MCF 10A (cell line): ENCODE results near the gene RAE1. TPM values are rescaled to one million over a fixed set of nuclear protein-coding genes. Genes with fewer than 3 reads are reported as not detected.
A peak's percentile ranks its signal among the peaks of the same experiment; 100 is the strongest.
"Not testable (repeated sequence)": the region's sequence is repeated elsewhere in the genome, so short reads cannot be mapped to it uniquely, and the experiment has no call there.

Experiments used
- BruUV-seq: library from RNA; stranded (reverse); fragments of 400-500 nt; replicated peaks from 2 replicates; lab custom pipeline; 2021; lab: Mats Ljungman, UMichigan
- CTCF ChIA-PET: fragments of 300-600 bp; sonication (Branson Sonifier 250); formaldehyde crosslinking; extraction: SDS; loops from one replicate; lab custom pipeline; 2021; ENCODE audit warnings: antibody characterized with exemption, inconsistent platforms; lab: Yijun Ruan, JAX
- POLR2A ChIA-PET: fragments of 300-600, 350-650 bp; sonication (Branson Sonifier 250); formaldehyde crosslinking; extraction: SDS; loops from one replicate; lab custom pipeline; 2020; ENCODE audit warnings: antibody characterized with exemption, inconsistent platforms; lab: Yijun Ruan, JAX
- DNase-seq: peaks from one replicate; pipeline ENCODE4 v3.0.0-alpha.2; 2018; ENCODE audit not compliant: unreplicated experiment
- H3K27ac Mint-ChIP-seq: one replicate; pipeline ENCODE4 v1.8.0; 2022; ENCODE audit warnings: mild to moderate bottlenecking, low read depth, mixed read lengths; ENCODE audit not compliant: unreplicated experiment
- H3K27me3 Mint-ChIP-seq: one replicate; pipeline ENCODE4 v1.8.0; 2022; ENCODE audit warnings: mixed read lengths; ENCODE audit not compliant: insufficient read depth, unreplicated experiment
- H3K36me3 Mint-ChIP-seq: one replicate; pipeline ENCODE4 v1.8.0; 2022; ENCODE audit warnings: mild to moderate bottlenecking, moderate library complexity, mixed read lengths; ENCODE audit not compliant: insufficient read depth, unreplicated experiment
- H3K4me1 Mint-ChIP-seq: one replicate; pipeline ENCODE4 v1.8.0; 2022; ENCODE audit warnings: mixed read lengths; ENCODE audit not compliant: insufficient read depth, unreplicated experiment
- H3K4me3 Mint-ChIP-seq: one replicate; pipeline ENCODE4 v1.8.0; 2022; ENCODE audit warnings: mild to moderate bottlenecking, moderate library complexity, mixed read lengths; ENCODE audit not compliant: unreplicated experiment
- H3K9me3 Mint-ChIP-seq: one replicate; pipeline ENCODE4 v1.8.0; 2022; ENCODE audit warnings: mixed read lengths; ENCODE audit not compliant: unreplicated experiment
- intact Hi-C: fragments of 100-400 bp; cut with micrococcal nuclease; formaldehyde crosslinking; loops from 2 replicates; pipeline ENCODE4 v1.14.1; 2022
- total RNA-seq: library from RNA; stranded (reverse); gene quantifications from 2 replicates; pipeline ENCODE4 v1.2.3, GENCODE V29; 2022
- TF ChIP-seq, protein P1 (sequence below): fragments of 200-600 bp; IDR thresholded peaks from one replicate; pipeline ENCODE4 v1.8.0; 2022; ENCODE audit warnings: antibody characterized with exemption, mild to moderate bottlenecking; ENCODE audit not compliant: unreplicated experiment

Gene RAE1
- total RNA-seq, 1 experiment from 2014 or later: 46.7 TPM

- Mint-ChIP-seq H3K4me3 (peak overlapping the region; percentile 47), H3K27me3 (no peaks in the 10 kb centered on the region), H3K27ac (no peak overlapping the region), H3K9me3 (no peaks in the 10 kb centered on the region), H3K36me3 (peaks cover 23% of the 10 kb centered on the region), H3K4me1 (peaks cover 15% of the 10 kb centered on the region)
- CTCF ChIA-PET: interaction anchor here (0.5 to 14.7 kb wide), 8 partner anchors 10 to 1107 kb away, joined by 3 to 485 read pairs (median 4); partner anchors contain the start of gene SPO11
- POLR2A ChIA-PET: interaction anchor here (1.0 to 2.4 kb wide), 6 partner anchors 17 to 263 kb away, joined by 3 to 8 read pairs (median 4); no protein-coding TSS in a partner anchor
- BruUV-seq: no TSS peak
- intact Hi-C loops: no loop called here
- no peak for DNase-seq
- TF ChIP-seq, protein P1, sequence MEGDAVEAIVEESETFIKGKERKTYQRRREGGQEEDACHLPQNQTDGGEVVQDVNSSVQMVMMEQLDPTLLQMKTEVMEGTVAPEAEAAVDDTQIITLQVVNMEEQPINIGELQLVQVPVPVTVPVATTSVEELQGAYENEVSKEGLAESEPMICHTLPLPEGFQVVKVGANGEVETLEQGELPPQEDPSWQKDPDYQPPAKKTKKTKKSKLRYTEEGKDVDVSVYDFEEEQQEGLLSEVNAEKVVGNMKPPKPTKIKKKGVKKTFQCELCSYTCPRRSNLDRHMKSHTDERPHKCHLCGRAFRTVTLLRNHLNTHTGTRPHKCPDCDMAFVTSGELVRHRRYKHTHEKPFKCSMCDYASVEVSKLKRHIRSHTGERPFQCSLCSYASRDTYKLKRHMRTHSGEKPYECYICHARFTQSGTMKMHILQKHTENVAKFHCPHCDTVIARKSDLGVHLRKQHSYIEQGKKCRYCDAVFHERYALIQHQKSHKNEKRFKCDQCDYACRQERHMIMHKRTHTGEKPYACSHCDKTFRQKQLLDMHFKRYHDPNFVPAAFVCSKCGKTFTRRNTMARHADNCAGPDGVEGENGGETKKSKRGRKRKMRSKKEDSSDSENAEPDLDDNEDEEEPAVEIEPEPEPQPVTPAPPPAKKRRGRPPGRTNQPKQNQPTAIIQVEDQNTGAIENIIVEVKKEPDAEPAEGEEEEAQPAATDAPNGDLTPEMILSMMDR: no peak
Measured at GRCh38 chr20:57350081-57350710, 859 bp upstream of the RAE1 start.

DNA sequence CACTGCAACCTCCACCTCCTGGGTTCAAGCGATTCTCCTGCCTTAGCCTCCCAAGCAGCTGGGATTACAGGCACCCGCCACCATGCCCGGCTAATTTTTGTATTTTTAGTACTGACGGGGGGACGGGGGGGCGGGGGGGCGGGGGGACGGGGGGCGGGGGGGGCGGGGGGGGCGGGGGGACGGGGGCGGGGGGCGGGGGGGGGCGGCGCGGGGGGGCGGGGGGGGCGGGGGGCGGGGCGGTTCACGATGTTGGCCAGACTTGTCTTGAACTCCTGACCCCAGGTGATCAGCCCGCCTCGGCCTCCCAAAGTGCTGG lies 371 bp upstream of the RAE1 start:
- DNase-seq, intact Hi-C loops, H3K9me3 Mint-ChIP-seq, BruUV-seq, H3K27me3 Mint-ChIP-seq: not testable (repeated sequence)
- peaks cover 23% of the 10 kb centered on the region for H3K36me3 Mint-ChIP-seq
- peak overlapping the region; percentile 81 for H3K27ac Mint-ChIP-seq
- ChIA-PET CTCF (interaction anchor here (0.5 to 14.7 kb wide), 3 partner anchors 20 to 259 kb away, joined by 3 to 485 read pairs (median 216); partner anchors contain the start of gene SPO11), POLR2A (interaction anchor here (2.4 kb wide), 1 partner anchor 263 kb away, joined by 8 read pairs; no protein-coding TSS in a partner anchor)
- peak overlapping the region; percentile 80 for H3K4me3 Mint-ChIP-seq
- H3K4me1 Mint-ChIP-seq: peaks cover 15% of the 10 kb centered on the region

GRCh38 chr20:57352305-57352704 lies 1.2 kb downstream of the RAE1 start:
- H3K36me3 Mint-ChIP-seq: peaks cover 23% of the 10 kb centered on the region
- TF ChIP-seq, protein P1: no peak
- ChIA-PET CTCF (interaction anchor here (0.5 to 14.7 kb wide), 5 partner anchors 8 to 261 kb away, joined by 3 to 485 read pairs (median 4); no protein-coding TSS in a partner anchor), POLR2A (interaction anchor here (0.6 to 2.4 kb wide), 5 partner anchors 9 to 980 kb away, joined by 3 to 18 read pairs (median 4); no protein-coding TSS in a partner anchor)
- DNase-seq: no peak
- no peaks in the 10 kb centered on the region for H3K27me3 Mint-ChIP-seq
- H3K4me1 Mint-ChIP-seq: peaks cover 15% of the 10 kb centered on the region
- intact Hi-C loops: no loop called here
- H3K4me3 Mint-ChIP-seq: peak overlapping the region; percentile 80
- H3K27ac Mint-ChIP-seq: peak overlapping the region; percentile 81
- no TSS peak for BruUV-seq
- no peaks in the 10 kb centered on the region for H3K9me3 Mint-ChIP-seq

GRCh38 chr20:57353351-57353750 lies 2.3 kb downstream of the RAE1 start:
- BruUV-seq: no TSS peak
- TF ChIP-seq, protein P1: no peak
- Mint-ChIP-seq H3K9me3 (no peaks in the 10 kb centered on the region), H3K36me3 (peaks cover 23% of the 10 kb centered on the region), H3K27ac (no peak overlapping the region), H3K4me3 (no peak overlapping the region), H3K27me3 (no peaks in the 10 kb centered on the region), H3K4me1 (peaks cover 15% of the 10 kb centered on the region)
- ChIA-PET CTCF (interaction anchor here (0.6 to 14.7 kb wide), 3 partner anchors 20 to 735 kb away, joined by 3 to 485 read pairs (median 3); no protein-coding TSS in a partner anchor), POLR2A (interaction anchor here (0.7 to 2.4 kb wide), 2 partner anchors 8 to 130 kb away, joined by 3 to 18 read pairs; no protein-coding TSS in a partner anchor)
- no peak for DNase-seq
- intact Hi-C loops: no loop called here
